ENCODE measurements around the gene BRSK2.
A peak's percentile ranks its signal among the peaks of the same experiment; 100 is the strongest.

The BRSK2 gene

DNA sequence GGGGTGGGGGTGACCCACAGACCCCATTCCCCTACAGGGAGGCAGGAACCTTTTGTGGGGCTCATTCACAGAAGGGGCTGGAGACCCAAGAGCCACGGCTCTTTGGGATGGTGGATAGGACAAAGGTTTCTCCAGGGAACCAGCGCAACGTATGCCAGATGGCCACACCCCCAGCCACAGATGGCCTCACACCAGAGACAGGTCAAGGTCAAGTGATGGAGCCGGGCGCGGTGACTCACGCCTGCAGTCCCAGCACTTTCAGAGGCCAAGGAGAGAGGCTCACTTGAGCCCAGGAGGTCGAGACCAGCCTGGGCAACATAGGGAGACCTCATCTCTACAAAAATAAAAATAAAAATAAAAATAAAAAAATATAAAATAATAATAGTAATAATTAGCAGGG is 17.1 kb upstream of the BRSK2 start:
- Histone ChIP-seq H3K36me3 (ENCODE audit: control insufficient read depth, insufficient read depth, low read length) (no peaks in the 10 kb centered on the region), H3K4me3 (ENCODE audit: low read length) (no peak overlapping the region), H3K9ac (ENCODE audit: low read length) (no peak overlapping the region), H3K4me1 (ENCODE audit: control insufficient read depth, insufficient read depth, low read length) (no peaks in the 10 kb centered on the region), H3K27ac (ENCODE audit: low read depth, low read length) (no peak overlapping the region), H3K27me3 (ENCODE audit: control insufficient read depth, insufficient read depth, low read length) (no peaks in the 10 kb centered on the region)

- no peak overlapping the region for H3K9ac ChIP-seq (ENCODE audit: low read length)
- no peak overlapping the region for H3K27ac ChIP-seq (ENCODE audit: low read depth, low read length)
- H3K4me1 ChIP-seq (ENCODE audit: control insufficient read depth, insufficient read depth, low read length) = no peaks in the 10 kb centered on the region
- H3K4me3 ChIP-seq (ENCODE audit: low read length) = no peak overlapping the region
- H3K27me3 ChIP-seq (ENCODE audit: control insufficient read depth, insufficient read depth, low read length) = no peaks in the 10 kb centered on the region
- no peaks in the 10 kb centered on the region for H3K36me3 ChIP-seq (ENCODE audit: control insufficient read depth, insufficient read depth, low read length)
Measured at GRCh38 chr11:1373536-1374214, 16.1 kb upstream of the BRSK2 start.

GRCh38 chr11:1375161-1375954 is 14.4 kb upstream of the BRSK2 start:
- Histone ChIP-seq H3K4me3 (ENCODE audit: low read length) (no peak overlapping the region), H3K4me1 (ENCODE audit: control insufficient read depth, insufficient read depth, low read length) (no peaks in the 10 kb centered on the region), H3K27me3 (ENCODE audit: control insufficient read depth, insufficient read depth, low read length) (no peaks in the 10 kb centered on the region), H3K36me3 (ENCODE audit: control insufficient read depth, insufficient read depth, low read length) (no peaks in the 10 kb centered on the region), H3K9ac (ENCODE audit: low read length) (no peak overlapping the region), H3K27ac (ENCODE audit: low read depth, low read length) (no peak overlapping the region)

DNA sequence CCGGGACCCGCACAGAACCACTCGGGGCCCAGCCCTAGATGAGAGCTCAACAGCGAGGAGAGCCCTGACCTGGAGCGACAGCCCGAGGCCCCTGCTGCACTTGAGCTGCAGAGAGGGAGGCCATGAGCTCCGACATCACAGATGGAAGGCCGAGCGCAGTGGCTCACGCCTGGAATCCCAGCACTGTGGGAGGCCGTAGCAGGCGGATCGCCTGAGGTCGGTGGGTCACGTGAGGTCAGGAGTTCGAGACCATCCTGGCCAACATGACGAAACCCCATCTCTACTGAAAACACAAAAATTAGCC is 13.8 kb upstream of the BRSK2 start:
- no peak overlapping the region for H3K9ac ChIP-seq (ENCODE audit: low read length)
- no peaks in the 10 kb centered on the region for H3K27me3 ChIP-seq (ENCODE audit: control insufficient read depth, insufficient read depth, low read length)
- no peaks in the 10 kb centered on the region for H3K4me1 ChIP-seq (ENCODE audit: control insufficient read depth, insufficient read depth, low read length)
- H3K27ac ChIP-seq (ENCODE audit: low read depth, low read length) = no peak overlapping the region
- H3K4me3 ChIP-seq (ENCODE audit: low read length) = no peak overlapping the region
- H3K36me3 ChIP-seq (ENCODE audit: control insufficient read depth, insufficient read depth, low read length) = no peaks in the 10 kb centered on the region

DNA sequence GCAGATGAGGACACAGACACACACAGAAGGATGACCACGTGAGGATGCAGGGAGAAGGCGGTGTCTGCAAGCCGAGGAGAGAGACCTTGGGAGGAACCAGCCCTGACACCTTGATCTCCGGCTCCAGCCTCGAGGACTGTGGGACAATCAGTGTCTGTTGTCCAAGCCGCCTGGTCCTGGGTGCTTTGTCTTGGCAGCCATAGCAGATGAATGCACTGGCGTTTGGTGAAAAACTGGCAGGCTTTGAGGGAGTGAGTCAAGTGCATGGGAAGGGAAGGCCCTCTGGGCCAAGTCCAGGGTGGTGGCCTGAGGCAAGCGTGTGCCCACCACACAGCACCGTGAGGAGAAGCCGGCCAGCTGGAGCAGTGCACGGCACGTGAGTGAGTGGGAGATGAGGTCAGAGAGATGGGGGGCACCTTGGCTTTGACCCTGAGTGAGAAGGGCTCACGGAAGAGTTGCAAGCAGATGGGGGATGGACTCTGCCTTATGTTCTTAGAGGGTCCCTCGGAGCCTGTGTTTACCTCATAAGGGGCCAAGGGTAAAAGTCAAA is 12.4 kb upstream of the BRSK2 start:
- no peaks in the 10 kb centered on the region for H3K36me3 ChIP-seq (ENCODE audit: control insufficient read depth, insufficient read depth, low read length)
- no peak overlapping the region for H3K27ac ChIP-seq (ENCODE audit: low read depth, low read length)
- H3K9ac ChIP-seq (ENCODE audit: low read length) = no peak overlapping the region
- no peak overlapping the region for H3K4me3 ChIP-seq (ENCODE audit: low read length)
- H3K4me1 ChIP-seq (ENCODE audit: control insufficient read depth, insufficient read depth, low read length) = no peaks in the 10 kb centered on the region
- no peaks in the 10 kb centered on the region for H3K27me3 ChIP-seq (ENCODE audit: control insufficient read depth, insufficient read depth, low read length)

GRCh38 chr11:1381793-1382425 is 7.8 kb upstream of the BRSK2 start:
- H3K27me3 ChIP-seq (ENCODE audit: control insufficient read depth, insufficient read depth, low read length) = no peaks in the 10 kb centered on the region
- no peak overlapping the region for H3K4me3 ChIP-seq (ENCODE audit: low read length)
- H3K4me1 ChIP-seq (ENCODE audit: control insufficient read depth, insufficient read depth, low read length) = no peaks in the 10 kb centered on the region
- H3K27ac ChIP-seq (ENCODE audit: low read depth, low read length) = no peak overlapping the region
- H3K9ac ChIP-seq (ENCODE audit: low read length) = no peak overlapping the region
- no peaks in the 10 kb centered on the region for H3K36me3 ChIP-seq (ENCODE audit: control insufficient read depth, insufficient read depth, low read length)

DNA sequence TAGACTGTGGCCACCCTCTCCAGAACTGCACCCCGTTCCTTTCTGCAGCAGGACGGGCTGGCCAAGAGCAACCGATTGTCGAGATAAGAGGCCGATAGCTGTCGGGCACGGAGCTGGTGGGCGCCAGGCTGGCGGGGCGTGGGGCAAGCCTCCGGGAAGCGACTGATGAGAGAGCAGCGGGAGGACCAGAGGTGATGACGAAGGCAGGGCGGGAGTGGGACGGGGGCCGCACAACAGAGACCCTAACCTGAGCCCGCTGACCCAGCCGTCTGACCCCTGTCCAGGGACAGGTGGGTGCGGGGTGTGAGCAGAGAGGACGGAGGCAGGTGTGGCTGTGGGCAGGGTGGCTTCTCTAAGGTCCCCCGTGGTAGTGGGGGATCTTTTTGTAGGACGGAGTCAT is 7.3 kb upstream of the BRSK2 start:
- Histone ChIP-seq H3K27me3 (ENCODE audit: control insufficient read depth, insufficient read depth, low read length) (no peaks in the 10 kb centered on the region), H3K36me3 (ENCODE audit: control insufficient read depth, insufficient read depth, low read length) (no peaks in the 10 kb centered on the region), H3K4me3 (ENCODE audit: low read length) (no peak overlapping the region), H3K9ac (ENCODE audit: low read length) (no peak overlapping the region), H3K4me1 (ENCODE audit: control insufficient read depth, insufficient read depth, low read length) (no peaks in the 10 kb centered on the region), H3K27ac (ENCODE audit: low read depth, low read length) (no peak overlapping the region)

DNA sequence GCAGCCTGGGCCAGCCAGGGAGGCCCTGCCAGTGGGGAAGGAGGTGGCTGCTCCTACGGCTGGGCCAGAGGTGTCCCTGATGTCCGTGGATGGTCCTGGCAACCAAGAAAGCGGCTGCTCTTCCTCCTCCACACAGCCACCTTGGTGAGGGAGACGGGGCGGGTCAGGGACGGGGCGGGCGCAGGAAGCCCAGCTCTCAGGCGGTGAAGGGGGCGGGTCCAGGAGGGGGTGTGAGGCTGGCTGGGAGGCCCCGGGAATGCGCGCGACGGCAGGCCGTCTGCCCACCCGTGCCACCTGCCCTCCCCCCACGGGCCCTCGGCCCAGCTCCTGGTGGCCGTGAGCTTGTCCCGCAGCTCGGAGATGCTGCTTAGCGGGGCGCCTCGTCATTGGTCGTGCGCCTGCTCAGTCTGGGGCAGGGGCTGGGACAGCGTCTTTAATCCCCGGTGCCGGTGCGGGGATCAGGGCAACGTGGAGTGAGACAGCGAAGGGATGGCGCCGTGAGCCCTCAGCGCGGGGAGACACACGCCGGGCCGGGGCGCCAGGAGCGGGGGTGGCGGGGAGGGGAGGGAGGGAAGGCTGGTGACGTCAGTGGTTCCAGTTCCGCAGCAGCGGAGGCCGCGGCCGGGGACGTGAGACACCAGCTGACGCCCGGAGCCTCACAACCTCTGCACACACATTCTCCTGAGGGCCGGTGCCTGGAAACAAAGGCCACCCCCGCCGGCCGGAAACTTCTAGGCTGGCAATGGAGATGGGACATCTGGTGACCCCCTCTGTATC is 6.7 kb upstream of the BRSK2 start:
- peak overlapping the region; percentile 55 for H3K4me3 ChIP-seq (ENCODE audit: low read length)
- no peaks in the 10 kb centered on the region for H3K27me3 ChIP-seq (ENCODE audit: control insufficient read depth, insufficient read depth, low read length)
- H3K36me3 ChIP-seq (ENCODE audit: control insufficient read depth, insufficient read depth, low read length) = no peaks in the 10 kb centered on the region
- no peaks in the 10 kb centered on the region for H3K4me1 ChIP-seq (ENCODE audit: control insufficient read depth, insufficient read depth, low read length)
- H3K9ac ChIP-seq (ENCODE audit: low read length) = peak overlapping the region; percentile 39
- H3K27ac ChIP-seq (ENCODE audit: low read depth, low read length) = peak overlapping the region; percentile 72

DNA sequence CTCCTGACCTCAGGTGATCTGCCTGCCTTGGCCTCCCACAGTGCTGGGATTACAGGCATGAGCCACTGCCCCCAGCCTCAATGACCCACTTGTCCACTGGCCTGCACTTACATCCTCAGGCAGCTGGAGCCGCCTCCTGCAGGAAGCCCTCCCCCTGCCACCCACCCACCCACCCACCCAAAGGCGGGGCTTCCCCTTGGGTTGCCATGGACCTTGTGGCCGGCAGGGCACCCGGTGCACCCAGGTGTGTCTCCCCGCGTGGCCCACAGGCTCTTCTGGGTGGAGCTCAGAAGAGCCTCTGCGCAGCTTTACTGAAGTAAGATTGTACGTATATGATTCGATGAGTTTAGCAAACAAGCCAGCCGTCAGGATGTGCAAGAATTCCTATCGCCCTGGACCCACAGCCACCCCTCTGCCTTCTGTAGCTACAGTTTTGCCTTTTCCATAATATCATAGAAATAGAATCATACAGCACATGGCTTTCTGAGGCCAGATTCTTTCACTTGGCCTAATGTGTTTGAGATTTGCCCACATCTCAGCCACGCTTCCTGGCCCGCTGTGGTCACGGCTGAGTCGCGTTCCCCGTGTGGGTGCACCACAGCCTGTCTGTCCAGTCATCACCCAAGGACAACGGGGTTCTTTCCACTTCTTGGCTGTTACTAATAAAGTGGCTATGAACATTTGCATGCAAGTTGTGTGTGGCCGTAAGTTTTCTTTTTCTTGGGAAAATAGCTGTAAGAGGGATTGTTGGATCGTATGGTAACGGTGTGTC is 5.3 kb upstream of the BRSK2 start:
- no peak overlapping the region for H3K27ac ChIP-seq (ENCODE audit: low read depth, low read length)

DNA sequence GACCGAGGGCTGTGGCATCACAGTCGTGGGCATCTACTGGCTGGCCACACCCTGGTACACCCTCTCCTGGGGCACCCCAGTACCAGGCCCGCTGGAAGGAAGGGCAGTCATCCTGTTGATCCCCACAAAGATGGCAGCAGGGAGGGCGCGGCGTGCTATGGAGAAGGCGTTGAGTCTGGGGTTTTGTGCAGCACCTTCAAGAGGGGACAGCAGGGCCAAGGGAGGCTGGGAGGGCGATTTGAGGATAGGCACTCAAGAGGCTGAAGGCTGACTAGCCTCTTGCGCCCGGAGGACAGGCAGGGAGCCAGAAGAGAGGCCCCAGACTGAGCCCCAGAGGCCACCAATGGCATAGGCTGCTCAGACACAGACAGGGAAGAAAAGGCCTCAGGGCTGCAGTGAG is 2.2 kb upstream of the BRSK2 start:
- Histone ChIP-seq H3K4me3 (ENCODE audit: low read length) (no peak overlapping the region), H3K27ac (ENCODE audit: low read depth, low read length) (no peak overlapping the region), H3K9ac (ENCODE audit: low read length) (no peak overlapping the region), H3K27me3 (ENCODE audit: control insufficient read depth, insufficient read depth, low read length) (peaks cover 16% of the 10 kb centered on the region), H3K36me3 (ENCODE audit: control insufficient read depth, insufficient read depth, low read length) (no peaks in the 10 kb centered on the region), H3K4me1 (ENCODE audit: control insufficient read depth, insufficient read depth, low read length) (peaks cover 2% of the 10 kb centered on the region)

More for the DNA sequence above, 5.3 kb upstream of the BRSK2 start:
- Histone ChIP-seq H3K9ac (ENCODE audit: low read length) (no peak overlapping the region), H3K4me3 (ENCODE audit: low read length) (no peak overlapping the region), H3K27me3 (ENCODE audit: control insufficient read depth, insufficient read depth, low read length) (no peaks in the 10 kb centered on the region), H3K4me1 (ENCODE audit: control insufficient read depth, insufficient read depth, low read length) (peaks cover 2% of the 10 kb centered on the region), H3K36me3 (ENCODE audit: control insufficient read depth, insufficient read depth, low read length) (no peaks in the 10 kb centered on the region)

DNA sequence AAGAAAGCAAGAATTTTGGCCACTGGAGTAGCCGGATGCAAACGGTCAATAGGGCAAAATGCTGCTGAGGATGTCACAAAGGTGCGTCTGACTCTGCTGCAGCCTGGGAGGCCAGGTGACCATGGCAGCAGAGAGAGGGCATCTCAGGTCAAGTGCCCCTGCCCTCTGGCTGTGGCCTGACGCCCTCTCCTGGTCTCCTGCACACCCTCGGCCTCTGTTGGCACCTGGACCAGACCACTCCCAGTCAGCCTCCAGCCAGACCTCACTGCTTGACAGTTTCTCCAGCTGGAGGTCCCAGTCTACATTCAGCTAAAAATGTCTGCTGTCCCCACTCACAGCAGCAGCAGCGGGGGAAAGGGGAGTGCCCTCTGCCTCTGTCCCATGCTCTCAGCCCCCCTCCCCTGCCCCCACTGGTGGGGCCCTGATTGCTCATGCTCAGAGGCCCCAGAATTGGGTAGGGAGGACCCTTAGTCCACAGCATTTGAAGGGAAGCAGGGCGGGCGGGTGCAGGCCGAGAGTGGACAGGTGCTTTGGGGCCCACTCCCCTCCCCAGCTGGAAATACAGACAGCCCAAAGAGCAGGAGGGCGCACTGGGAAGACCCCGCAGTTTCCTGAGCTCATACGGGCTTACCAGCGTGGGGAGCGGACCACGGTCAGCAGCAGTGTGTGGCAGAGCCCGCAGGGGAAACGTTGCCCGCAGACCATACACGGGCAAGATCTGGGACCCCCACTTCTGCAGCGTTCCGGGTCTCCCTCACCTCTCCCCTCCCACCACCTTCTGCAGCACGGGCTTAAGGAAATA is 1.6 kb upstream of the BRSK2 start:
- Histone ChIP-seq H3K27ac (ENCODE audit: low read depth, low read length) (no peak overlapping the region), H3K9ac (ENCODE audit: low read length) (no peak overlapping the region), H3K27me3 (ENCODE audit: control insufficient read depth, insufficient read depth, low read length) (peaks cover 19% of the 10 kb centered on the region), H3K36me3 (ENCODE audit: control insufficient read depth, insufficient read depth, low read length) (no peaks in the 10 kb centered on the region), H3K4me1 (ENCODE audit: control insufficient read depth, insufficient read depth, low read length) (peaks cover 2% of the 10 kb centered on the region), H3K4me3 (ENCODE audit: low read length) (peak overlapping the region; percentile 74)
